Ovary (tissue), 3 donors: ENCODE results near the gene CD300LF.

Experiments used
- POLR2A ChIP-seq: fragments of 450-650 bp; IDR thresholded peaks from one replicate; pipeline ENCODE4 v1.6.1; 2017; ENCODE audit warnings: antibody characterized with exemption, mild to moderate bottlenecking, moderate library complexity
- TF ChIP-seq, protein P1 (sequence below), 3 donors: fragments of 450-650 bp in 2 of 3; fragments of 200-600 bp in 1 of 3; IDR thresholded peaks; one replicate each; pipeline versions ENCODE4 v1.5.1 to v1.8.0; 2016 to 2022; ENCODE audit warnings: antibody characterized with exemption in 3 of 3, mild to moderate bottlenecking in 1 of 3
- donor health status: DM: no; HTN: no; CAD: no.

- TF ChIP-seq, protein P1, sequence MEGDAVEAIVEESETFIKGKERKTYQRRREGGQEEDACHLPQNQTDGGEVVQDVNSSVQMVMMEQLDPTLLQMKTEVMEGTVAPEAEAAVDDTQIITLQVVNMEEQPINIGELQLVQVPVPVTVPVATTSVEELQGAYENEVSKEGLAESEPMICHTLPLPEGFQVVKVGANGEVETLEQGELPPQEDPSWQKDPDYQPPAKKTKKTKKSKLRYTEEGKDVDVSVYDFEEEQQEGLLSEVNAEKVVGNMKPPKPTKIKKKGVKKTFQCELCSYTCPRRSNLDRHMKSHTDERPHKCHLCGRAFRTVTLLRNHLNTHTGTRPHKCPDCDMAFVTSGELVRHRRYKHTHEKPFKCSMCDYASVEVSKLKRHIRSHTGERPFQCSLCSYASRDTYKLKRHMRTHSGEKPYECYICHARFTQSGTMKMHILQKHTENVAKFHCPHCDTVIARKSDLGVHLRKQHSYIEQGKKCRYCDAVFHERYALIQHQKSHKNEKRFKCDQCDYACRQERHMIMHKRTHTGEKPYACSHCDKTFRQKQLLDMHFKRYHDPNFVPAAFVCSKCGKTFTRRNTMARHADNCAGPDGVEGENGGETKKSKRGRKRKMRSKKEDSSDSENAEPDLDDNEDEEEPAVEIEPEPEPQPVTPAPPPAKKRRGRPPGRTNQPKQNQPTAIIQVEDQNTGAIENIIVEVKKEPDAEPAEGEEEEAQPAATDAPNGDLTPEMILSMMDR (IDR thresholded peaks at IDR 0.05) = no peak
- no peak for TF ChIP-seq POLR2A
Observed at GRCh38 chr17:74720506-74720905, 7.8 kb upstream of the CD300LF start.
